ENCODE results near the gene ELOVL7. TPM values are rescaled to one million over a fixed set of nuclear protein-coding genes. Genes with fewer than 3 reads are reported as not detected.
"Not testable (repeated sequence)": the region's sequence is repeated elsewhere in the genome, so short reads cannot be mapped to it uniquely, and the experiment has no call there.

The ELOVL7 gene
- total RNA-seq, result 1 to 10 TPM; 1.4 to 2.0 TPM
- long read RNA-seq, partial matches to known transcripts, result 0 of 3 reads
- long read RNA-seq, other reads (novel, unspliced or antisense), result 0 of 3 reads

DNA sequence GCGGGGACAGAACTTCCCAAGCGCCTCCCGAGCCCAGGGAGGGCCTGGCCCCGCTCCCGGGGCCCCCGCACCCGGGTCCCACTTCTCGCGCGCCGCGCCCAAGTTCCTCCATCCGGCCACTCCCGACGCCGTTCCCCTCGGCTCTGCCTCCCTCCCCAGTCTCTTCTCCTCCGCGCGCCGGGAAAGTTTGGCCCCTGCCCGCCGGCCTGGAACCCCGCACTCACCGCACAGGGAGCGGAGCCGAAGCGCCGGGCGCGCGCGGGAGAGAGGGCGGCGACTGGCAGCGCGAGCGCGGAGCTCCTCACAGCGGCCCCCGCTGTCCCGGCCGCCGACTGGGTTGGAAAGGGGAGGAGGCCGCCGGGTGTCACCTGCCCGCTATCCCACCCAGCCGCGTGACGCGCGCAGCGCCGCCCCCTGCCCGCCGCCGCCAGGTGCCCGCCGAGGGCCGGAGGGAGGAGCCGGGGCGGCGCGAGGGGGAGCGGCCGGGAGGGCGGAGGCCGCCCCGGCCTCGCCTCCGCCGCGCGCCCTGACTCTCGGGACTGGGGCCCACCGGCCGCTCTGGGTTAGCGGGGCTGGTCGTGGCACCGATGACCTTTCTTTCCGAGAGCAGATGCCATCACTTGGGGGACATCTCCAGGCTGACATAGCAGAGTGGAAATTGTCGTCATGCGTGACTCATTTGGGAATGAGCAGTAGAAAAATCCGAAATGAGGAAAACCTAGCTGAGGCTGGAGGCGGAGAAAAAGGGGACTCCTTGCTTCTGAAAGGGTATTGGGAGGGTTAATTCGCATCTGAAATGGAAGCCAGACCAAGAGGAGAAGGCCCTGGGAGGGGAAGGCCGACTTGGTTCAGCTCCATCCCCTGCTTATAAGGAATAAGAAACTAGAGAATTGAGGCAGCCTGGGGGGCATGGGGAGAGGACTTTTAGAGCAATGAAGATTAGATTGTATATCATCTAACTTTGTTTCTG, at the start of gene ELOVL7:
ELOVL7 (minus strand) TSS at position 334 of the 970 bp plus-strand sequence. CDS start 56,872 bp downstream, outside the sequence.
- intact Hi-C loops (cut with DNase I), result no loop called here
- peak; percentile 86 to 95 for ATAC-seq
- peak; percentile 26 for DNase-seq

DNA sequence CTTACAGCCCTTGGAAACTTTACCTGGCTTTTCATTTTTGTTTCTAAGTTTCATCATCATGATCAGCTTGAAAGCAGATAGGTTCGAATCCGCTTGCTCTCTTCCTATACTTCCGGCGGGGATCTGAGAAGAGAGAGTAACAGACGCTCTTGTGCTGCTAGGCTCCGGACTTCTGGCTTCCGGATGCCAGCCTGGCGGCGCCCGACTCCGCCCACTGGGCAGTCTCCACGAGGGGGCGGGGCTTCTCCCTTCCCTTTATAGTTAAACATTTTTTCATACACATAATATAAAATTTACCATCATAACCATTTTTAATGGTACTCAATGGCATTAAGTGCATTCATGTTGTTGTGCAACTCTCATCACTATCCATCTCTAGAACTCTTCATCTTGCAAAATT, 49.5 kb upstream of the ELOVL7 start:
- ATAC-seq (no peak), DNase-seq (no peak)
- intact Hi-C loops (cut with DNase I), result no loop called here

DNA sequence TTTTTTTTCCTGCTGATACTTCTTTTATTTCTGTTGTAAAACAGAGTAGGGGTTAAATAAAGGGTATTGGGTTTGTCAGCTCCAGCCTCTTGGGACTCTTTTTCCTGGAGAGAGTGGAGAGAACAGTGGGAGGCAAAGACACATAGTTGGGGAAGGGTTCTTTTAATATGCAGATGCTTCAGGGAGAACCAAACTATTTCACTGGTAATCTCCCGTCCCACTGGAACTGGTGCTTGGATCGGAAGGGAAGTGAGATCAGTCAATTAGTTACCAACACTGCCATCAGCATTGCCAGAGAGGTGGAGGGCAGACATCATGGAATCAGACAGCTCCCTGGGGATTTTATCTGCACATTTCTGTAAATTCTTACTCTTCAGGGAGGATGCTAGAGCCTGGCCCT, 47.6 kb upstream of the ELOVL7 start:
- ATAC-seq (no peak), DNase-seq (no peak)
- intact Hi-C loops (cut with DNase I), result no loop called here

DNA sequence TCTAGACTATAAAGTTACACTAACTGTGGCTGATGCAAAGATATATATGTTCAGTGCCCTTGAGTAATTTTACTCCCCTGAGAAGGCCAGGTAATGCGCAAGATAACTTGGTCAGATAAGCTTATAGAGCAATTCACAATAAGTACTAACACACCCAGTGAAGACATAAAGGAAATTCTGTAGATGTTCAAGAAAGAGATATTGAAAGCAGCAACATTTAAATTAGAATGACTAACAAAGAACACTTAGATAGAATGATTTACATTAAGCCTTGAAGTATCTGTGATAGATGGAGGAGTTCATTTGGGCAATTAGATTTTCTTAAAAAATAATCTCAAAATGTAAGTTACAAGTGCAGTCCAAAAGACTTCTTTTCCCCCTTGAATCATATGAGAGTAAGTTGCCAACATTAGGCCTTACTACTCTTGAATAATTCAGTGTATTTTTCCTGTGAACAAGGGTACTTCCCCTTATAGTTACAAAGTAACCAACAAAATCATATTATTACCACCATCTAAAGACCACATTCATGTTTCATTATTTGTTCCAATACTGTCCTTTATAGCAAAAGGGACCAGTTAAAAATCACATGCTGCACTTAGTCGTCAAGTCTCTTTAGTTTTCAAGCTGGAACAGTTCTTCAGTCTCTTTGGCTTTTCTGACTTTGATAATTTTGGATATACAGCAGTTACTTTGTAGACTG, 44.4 kb upstream of the ELOVL7 start:
- DNase-seq (no peak), ATAC-seq (no peak)
- intact Hi-C loops (cut with DNase I), result no loop called here

DNA sequence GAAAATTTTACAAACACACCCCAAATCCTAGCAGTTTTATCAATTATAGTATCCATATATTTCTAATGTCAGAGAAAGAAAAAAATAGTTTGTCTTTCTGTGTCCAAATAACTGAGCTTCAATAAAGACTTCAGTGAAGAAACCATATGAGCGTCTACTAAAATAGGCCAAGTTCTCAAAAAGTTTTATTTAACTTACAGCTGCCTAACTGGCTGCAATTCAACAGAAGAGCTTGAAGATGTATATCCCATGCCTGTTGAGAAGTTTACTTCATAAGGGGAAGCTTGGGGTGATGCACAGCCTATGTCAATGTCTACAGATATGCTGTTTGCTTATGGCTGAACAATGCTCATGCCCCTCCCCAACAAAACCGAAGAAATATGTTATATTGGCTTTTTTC, 43.7 kb upstream of the ELOVL7 start:
- ATAC-seq (no peak), DNase-seq (no peak)
- intact Hi-C loops (cut with DNase I), result no loop called here

DNA sequence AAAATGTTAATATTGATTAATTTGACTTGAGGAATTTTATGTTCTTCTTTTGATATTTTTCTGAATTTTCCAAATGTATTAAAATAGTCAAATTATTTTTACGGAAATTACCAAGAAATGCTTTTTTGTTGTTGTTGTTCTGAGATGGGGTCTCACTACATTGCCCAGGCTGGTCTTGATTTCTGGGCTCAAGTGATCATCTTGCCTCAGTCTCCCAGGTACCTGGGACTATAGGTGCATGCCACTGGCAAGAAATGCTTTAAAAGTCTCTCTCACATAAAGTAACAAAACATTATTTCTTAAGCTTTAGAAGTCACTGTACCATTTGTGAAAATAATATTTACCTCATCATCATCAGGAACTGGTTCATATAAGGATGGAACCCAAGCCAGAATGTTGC, 43.0 kb upstream of the ELOVL7 start:
- DNase-seq (no peak), ATAC-seq (no peak)
- intact Hi-C loops (cut with DNase I), result no loop called here

DNA sequence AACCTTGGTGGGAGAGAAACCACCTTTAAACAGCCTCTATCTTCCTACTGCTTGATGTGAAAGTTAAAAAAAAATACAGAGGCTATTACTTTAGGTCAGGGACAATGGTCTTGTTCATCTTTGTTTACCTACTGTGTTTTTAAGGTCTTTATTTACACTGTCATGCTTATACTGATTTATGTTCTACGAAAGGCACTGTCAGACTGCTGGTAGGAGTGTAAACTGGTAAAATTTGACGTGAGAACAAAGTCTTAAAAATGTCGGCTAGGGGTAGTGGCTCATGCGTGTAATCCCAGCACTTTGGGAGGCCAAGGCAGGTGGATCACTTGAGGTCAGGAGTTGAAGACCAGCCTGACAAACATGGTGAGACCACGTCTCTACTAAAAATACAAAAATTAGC, 42.1 kb upstream of the ELOVL7 start:
- DNase-seq (no peak), ATAC-seq (no peak)
- intact Hi-C loops (cut with DNase I), result no loop called here

DNA sequence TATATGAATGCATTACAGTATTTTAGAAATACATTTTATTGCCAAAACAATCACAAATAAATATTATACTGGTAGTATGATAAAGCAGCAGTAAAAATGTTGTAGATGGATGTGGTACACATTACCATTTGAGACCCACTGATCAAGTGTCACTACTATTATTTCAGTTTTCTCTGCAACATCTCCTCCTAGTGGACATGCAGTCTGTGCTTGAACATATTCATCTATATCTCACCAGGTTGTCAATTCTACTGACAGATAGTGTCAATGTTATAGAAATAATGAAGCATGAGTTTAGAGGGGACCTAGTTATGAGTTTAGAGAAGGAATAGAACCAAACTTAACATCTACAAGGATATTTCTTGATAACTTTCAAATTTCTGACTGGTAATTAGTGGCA, 39.2 kb upstream of the ELOVL7 start:
- no peak for ATAC-seq
- DNase-seq, result no peak
- intact Hi-C loops (cut with DNase I), result no loop called here

DNA sequence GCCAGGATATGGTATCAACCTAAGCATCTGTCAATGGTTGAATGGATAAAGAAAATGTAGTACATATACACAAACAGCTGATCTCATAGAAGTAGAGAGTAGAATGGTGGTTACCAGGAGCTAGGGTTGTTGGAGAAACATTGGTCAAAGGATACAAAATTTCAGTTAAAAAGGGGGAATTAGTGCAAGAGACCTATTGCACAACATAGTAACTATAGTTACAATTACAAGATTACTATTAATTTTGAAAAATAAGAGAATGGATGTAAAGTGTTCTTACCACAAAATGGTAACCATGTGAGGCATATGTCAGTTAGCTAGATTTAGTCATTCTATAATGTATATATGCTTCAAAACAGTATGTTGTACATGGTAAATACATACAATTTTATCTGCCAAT, 28.8 kb upstream of the ELOVL7 start:
- ATAC-seq, result no peak
- intact Hi-C loops (cut with DNase I), result no loop called here
- no peak for DNase-seq

DNA sequence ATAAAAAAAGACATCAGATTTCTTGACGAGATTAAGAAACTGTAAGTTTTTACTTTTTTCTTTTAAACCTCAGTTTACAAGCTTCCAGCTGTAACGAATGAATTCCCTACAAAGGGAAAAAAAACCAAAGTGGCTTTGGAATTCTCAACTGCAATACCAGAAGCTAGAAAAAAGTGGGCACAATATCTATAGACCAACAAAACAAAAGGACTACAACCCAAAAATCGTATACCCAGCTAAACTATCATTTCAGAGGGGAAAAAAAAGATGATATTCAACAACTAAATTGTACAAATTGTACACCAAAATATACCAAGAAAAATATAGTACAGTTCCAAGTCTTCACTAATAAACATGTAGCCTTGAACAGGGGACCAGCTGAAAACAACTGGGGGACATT, 26.8 kb upstream of the ELOVL7 start:
- no peak for ATAC-seq
- intact Hi-C loops (cut with DNase I), result no loop called here

DNA sequence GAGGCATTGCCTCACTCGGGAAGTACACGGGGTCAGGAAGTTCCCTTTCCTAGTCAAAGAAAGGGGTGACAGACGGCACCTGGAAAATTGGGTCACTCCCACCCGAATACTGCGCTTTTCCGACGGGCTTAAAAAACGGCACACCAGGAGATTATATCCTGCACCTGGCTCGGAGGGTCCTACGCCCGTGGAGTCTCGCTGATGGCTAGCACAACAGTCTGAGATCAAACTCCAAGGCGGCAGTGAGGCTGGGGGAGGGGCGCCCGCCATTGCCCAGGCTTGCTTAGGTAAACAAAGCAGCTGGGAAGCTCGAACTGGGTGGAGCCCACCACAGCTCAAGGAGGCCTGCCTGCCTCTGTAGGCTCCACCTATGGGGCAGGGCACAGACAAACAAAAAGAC, 16.5 kb upstream of the ELOVL7 start:
- DNase-seq; ATAC-seq; intact Hi-C loops (cut with DNase I): not testable (repeated sequence)

More for the DNA sequence above, 26.8 kb upstream of the ELOVL7 start:
- no peak for DNase-seq

DNA sequence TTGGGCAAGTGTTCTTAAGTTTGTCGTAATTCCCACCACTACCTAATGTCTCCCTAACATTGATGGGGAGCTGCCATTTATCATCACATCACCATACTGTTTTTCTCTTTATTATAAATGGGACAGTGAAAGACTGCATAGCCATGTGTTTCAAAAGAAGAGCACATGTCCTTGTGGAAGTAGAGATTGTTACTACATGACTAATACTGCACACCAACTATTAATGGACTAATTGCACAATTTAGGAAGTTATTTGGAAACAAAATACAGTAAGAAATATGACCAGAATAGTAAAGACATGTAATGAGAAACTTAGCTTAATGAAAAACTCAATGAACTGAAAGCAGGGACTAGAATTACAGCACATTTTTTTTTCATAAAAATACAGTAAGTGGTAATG, 12.0 kb upstream of the ELOVL7 start:
- DNase-seq, result no peak
- no peak for ATAC-seq
- intact Hi-C loops (cut with DNase I), result no loop called here

DNA sequence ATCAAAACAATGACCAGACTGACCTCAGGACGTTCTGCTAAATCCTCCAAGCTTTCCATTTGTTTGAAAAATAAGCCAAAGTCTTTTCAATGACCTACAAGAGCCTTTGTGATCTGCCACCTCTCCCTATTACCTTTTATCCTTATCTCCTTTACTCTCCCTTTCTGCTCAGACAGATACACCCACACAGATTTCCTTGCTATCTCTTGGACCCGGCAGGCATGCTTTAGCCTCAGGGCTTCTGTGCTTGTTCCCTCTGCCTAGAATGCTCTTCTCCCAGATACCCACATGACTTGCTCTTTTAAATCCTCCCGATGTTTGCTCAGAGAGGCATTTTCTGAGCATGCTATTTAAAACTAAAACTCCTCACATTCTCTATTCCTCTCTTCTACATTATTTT, 8.9 kb upstream of the ELOVL7 start:
- intact Hi-C loops (cut with DNase I), result no loop called here
- DNase-seq (no peak), ATAC-seq (no peak)

DNA sequence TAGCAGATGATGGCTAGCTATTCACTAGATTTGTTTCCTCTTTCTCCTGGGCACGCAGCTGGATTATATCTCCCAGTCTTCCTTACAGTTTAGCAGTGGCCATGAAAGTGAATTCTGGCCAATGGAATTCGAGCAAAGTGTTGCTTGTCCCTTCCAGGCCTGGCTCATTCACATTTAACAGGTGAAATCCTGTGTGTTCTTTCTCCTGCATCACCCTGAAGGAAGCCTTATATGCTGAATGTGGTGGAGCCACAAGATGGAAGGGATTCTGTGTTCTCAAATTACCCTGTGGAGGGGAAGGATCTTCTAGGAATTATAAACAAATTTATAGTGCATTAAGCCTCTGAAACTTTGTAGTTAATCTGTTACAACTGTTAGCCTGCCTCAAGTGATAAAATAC, 8.2 kb upstream of the ELOVL7 start:
- ATAC-seq, result no peak
- intact Hi-C loops (cut with DNase I), result no loop called here

DNA sequence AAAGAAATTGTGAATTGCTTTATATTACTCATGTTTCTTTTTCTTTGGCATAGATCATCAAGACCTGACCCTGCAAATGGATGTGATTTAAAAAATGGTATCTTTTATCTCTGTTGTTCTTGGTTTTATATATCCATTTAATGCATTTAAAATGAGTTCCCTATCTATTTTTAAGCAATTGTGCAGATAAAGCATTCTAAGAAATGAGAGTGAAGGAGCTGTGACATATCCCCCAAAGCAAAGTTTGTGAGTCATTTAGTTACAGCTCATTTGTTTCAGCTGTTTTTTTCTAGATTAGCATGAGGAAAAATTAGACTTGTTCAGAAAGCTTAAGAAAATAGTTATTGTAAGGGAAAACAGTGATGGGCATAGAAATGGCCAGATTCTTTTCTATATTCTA, 7.6 kb upstream of the ELOVL7 start:
- intact Hi-C loops (cut with DNase I), result no loop called here
- DNase-seq (no peak), ATAC-seq (no peak)

More for the DNA sequence above, 8.2 kb upstream of the ELOVL7 start:
- DNase-seq, result no peak

DNA sequence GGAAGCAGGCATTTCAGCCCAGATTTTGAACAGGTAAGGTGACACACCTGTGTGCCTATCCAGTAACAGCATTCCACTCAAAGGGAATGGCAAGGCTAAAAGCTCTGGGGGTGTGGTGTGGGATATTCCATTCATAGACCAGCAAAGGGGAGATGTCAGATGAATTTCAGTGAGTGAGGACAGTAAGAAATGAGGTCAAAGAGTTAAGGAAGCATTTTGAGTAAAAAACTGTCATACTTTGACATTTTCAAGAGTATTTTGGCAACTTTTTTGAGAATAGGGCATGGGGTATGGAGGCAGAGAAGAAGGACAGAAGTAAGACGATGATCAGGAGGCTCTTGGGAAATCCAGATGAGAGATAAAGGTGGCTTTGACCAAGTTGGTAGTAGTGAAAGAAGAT, 2.2 kb upstream of the ELOVL7 start:
- DNase-seq, result no peak
- no peak for ATAC-seq
- intact Hi-C loops (cut with DNase I), result no loop called here

DNA sequence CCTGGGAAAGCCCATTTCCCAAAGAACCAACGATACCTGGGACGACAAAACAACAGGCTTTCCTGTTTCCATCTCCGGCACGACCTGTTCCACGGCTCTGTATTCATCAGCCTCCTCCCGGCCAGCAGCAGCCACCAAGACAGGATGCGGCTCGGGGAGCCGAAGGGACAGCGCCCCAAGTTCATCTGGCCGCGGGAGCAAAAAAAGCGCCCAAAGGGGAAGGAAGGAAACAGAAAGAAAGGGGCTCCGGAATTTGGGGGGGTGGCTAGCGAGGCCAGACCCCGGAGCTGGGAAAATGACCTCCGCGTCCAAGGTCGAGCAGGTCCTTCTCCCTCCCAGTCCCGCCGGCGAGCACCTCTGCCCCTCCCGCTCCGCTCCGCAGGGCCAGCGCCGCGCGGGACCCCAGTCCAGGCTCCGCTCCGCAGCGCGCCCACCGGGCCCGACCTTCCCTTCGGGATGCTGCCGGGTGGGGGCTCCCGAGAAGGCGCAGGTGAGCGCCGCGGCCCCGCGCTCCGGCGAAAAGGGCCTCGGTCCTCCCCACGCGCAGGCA, 608 bp downstream of the ELOVL7 start:
- ATAC-seq (peak; percentile 49 to 51), DNase-seq (no peak)
- intact Hi-C loops (cut with DNase I), result no loop called here

DNA sequence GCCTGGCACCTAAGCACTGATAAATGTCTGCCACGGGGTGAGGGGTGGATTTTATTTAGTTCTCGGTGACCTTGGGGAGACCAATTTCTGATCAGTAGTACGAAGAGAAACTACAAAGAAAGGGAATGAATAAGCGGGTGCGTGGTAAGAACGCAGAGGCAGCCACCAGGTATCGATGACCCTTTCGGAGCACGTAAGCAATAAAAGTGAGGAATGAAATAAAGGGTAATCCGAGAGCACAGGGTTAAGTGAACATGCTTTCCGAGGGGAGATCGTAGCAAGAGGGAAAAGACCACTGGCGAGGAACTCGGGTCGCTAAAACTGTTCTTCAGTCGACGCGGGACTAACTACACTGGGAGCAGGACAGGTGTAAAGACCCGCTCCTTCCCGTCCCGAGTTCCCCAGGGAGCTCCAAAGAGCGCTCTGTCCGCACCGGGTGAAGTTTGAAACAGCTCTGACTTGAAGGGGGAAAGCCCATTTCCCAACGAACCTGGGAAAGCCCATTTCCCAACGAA, 1.1 kb downstream of the ELOVL7 start:
- peak; percentile 29 to 41 for ATAC-seq
- DNase-seq, result no peak
- intact Hi-C loops (cut with DNase I), result no loop called here

DNA sequence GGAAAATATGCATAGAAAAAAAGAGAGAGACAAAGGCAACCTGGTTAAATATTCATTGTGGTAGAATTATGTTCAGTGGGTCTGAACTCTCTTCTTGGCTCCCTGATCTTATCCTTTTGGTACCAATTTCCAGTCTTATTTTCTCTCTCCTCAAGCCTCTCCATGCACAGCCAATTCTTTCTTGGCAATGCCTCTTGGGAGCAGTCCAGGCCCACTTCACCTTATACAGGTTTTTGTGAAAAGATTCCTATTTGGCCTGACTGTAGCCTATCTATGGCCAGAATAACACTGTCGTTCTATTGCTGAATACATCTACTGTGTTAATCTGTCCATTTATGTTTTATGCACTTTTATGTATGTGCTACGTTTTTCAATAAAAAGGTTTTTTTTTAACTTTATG, 2.7 kb downstream of the ELOVL7 start:
- intact Hi-C loops (cut with DNase I), result no loop called here
- ATAC-seq (no peak), DNase-seq (no peak)

DNA sequence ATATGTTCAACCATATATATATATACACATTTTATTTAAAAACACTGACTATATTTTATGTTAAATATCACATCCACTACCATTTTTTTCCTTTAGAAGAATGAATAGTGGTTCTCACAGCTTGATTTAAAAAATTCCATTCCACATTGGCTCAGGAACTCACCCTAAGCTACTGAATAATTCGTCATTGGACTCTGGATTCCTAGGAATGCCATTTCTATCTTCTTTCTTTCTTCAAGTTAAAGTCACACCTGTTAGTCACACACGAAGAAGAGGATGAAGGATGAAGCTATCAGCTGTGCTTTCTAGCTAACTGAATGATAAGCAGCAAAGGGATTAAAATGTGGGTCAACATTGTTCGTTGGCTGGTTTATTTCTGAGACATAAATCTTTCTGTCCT, 7.9 kb downstream of the ELOVL7 start:
- ATAC-seq (no peak), DNase-seq (no peak)
- intact Hi-C loops (cut with DNase I), result no loop called here

Data from left cardiac atrium (tissue), 4 donors.